NCI-H146 treated with DMSO at 0.1 percent for 48 hours (cell line): ENCODE measurements around the gene TMEM119.
"Not testable (repeated sequence)": the region's sequence is repeated elsewhere in the genome, so short reads cannot be mapped to it uniquely, and the experiment has no call there.

Experiments used
- DNase-seq: peaks from one replicate; lab custom pipeline; 2025; ENCODE audit not compliant: unreplicated experiment; lab: John Stamatoyannopoulos, UW

The TMEM119 gene

GRCh38 chr12:108602976-108603704, 5.3 kb upstream of the TMEM119 start:
- DNase-seq: no peak

- DNase-seq: no peak
These were observed 4.4 kb upstream of the TMEM119 start for GRCh38 chr12:108602209-108602705.

GRCh38 chr12:108600702-108601007, 2.8 kb upstream of the TMEM119 start:
- DNase-seq: no peak

GRCh38 chr12:108599948-108600701, 2.2 kb upstream of the TMEM119 start:
- no peak for DNase-seq

- DNase-seq: no peak
These were observed 1.7 kb upstream of the TMEM119 start for GRCh38 chr12:108599541-108599940.

GRCh38 chr12:108598553-108599250, 818 bp upstream of the TMEM119 start:
- no peak for DNase-seq

- no peak for DNase-seq
These were observed 878 bp downstream of the TMEM119 start for GRCh38 chr12:108596854-108597558.

GRCh38 chr12:108595711-108596647, 1.9 kb downstream of the TMEM119 start:
- DNase-seq: no peak

GRCh38 chr12:108594960-108595710, 2.7 kb downstream of the TMEM119 start:
- DNase-seq: no peak

GRCh38 chr12:108594323-108594903, 3.5 kb downstream of the TMEM119 start:
- no peak for DNase-seq

- no peak for DNase-seq
These were observed 5.6 kb downstream of the TMEM119 start for GRCh38 chr12:108592033-108592909.

- DNase-seq: no peak
These were observed 6.5 kb downstream of the TMEM119 start for GRCh38 chr12:108591267-108591980.

- DNase-seq: not testable (repeated sequence)
These were observed 7.4 kb downstream of the TMEM119 start for GRCh38 chr12:108590463-108590862.

- no peak for DNase-seq
These were observed 8.0 kb downstream of the TMEM119 start for GRCh38 chr12:108589840-108590229.

GRCh38 chr12:108589028-108589839, 8.7 kb downstream of the TMEM119 start:
- peak; percentile 31 for DNase-seq

- DNase-seq: no peak
These were observed 10.1 kb downstream of the TMEM119 start for GRCh38 chr12:108587826-108588225.

- DNase-seq: no peak
These were observed 11.6 kb downstream of the TMEM119 start for GRCh38 chr12:108586306-108586705.
